NCI-H2107 (cell line): Measurements from ENCODE around the gene MAP6.

Experiments used
- DNase-seq: peaks from one replicate; lab custom pipeline; 2025; lab: John Stamatoyannopoulos, UW

The MAP6 gene

GRCh38 chr11:75667255-75667830 is 1.5 kb downstream of the MAP6 start:
- no peak for DNase-seq

- no peak for DNase-seq
Measured at GRCh38 chr11:75665990-75666389, 2.8 kb downstream of the MAP6 start.

GRCh38 chr11:75665126-75665525 is 3.7 kb downstream of the MAP6 start:
- no peak for DNase-seq

GRCh38 chr11:75664389-75664788 is 4.4 kb downstream of the MAP6 start:
- no peak for DNase-seq

GRCh38 chr11:75663808-75664207 is 5.0 kb downstream of the MAP6 start:
- no peak for DNase-seq

- no peak for DNase-seq
Measured at GRCh38 chr11:75659836-75660235, 9.0 kb downstream of the MAP6 start.

GRCh38 chr11:75656044-75656727 is 12.7 kb downstream of the MAP6 start:
- no peak for DNase-seq

- DNase-seq, result no peak
Measured at GRCh38 chr11:75655605-75656004, 13.2 kb downstream of the MAP6 start.

- no peak for DNase-seq
Measured at GRCh38 chr11:75654314-75654713, 14.5 kb downstream of the MAP6 start.

GRCh38 chr11:75653532-75653931 is 15.3 kb downstream of the MAP6 start:
- no peak for DNase-seq

GRCh38 chr11:75652936-75653335 is 15.9 kb downstream of the MAP6 start:
- no peak for DNase-seq

- DNase-seq, result no peak
Measured at GRCh38 chr11:75651218-75651617, 17.6 kb downstream of the MAP6 start.

GRCh38 chr11:75650167-75650723 is 18.6 kb downstream of the MAP6 start:
- DNase-seq, result no peak

GRCh38 chr11:75644946-75645345 is 23.9 kb downstream of the MAP6 start:
- no peak for DNase-seq

- no peak for DNase-seq
Measured at GRCh38 chr11:75644370-75644769, 24.5 kb downstream of the MAP6 start.

GRCh38 chr11:75642402-75643113 is 26.3 kb downstream of the MAP6 start:
- no peak for DNase-seq

GRCh38 chr11:75639762-75640181 is 29.1 kb downstream of the MAP6 start:
- DNase-seq, result peak; percentile 84

GRCh38 chr11:75637998-75638397 is 30.8 kb downstream of the MAP6 start:
- no peak for DNase-seq

- DNase-seq, result no peak
Measured at GRCh38 chr11:75635066-75635862, 33.6 kb downstream of the MAP6 start.

- no peak for DNase-seq
Measured at GRCh38 chr11:75633409-75634066, 35.3 kb downstream of the MAP6 start.

GRCh38 chr11:75632962-75633361 is 35.9 kb downstream of the MAP6 start:
- no peak for DNase-seq

GRCh38 chr11:75632450-75632849 is 36.4 kb downstream of the MAP6 start:
- DNase-seq, result no peak
